ENCODE results near the gene BUB1B.
A peak's percentile ranks its signal among the peaks of the same experiment; 100 is the strongest.
"Not testable (repeated sequence)": the region's sequence is repeated elsewhere in the genome, so short reads cannot be mapped to it uniquely, and the experiment has no call there.

The BUB1B gene

DNA sequence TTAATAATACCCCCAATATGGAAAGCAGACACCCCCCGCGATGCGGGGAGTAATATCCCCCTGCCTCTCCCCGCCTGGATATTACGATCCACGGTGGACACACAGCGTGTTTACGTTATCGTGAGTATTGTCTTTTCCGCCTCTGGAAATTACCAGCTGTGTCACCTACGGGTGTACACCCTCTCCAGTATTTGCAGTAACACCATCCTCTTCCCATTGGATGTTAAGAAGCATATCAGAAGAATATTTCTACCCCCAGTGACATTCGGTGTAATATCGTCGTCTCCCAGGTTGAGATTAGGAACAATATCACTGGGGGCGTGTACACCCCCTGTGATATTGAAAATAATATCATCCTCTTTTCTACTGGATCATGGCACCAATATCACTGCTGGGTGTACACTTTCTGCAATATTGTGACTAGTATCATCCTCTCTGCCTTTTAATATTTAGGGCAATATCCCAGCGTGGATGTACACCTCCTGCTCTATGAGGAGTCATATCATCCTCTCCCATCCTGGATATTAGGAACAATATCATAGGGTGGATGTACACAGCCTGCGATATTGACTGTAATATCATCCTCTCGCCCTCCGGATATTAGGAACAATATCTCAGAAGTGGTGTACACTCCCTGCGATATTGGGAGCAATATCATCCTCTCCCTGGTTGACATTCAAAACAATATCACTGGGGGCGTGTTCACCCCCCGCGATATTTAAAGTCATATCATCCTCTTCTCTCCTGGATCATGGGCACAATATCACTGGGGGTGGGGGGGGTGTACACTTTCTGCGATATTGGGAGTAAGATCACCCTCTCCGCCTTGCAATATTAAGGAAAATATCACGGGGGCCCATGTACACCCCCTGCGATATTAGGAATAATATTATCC is 31.9 kb upstream of the BUB1B start:
- Mint-ChIP-seq H3K27ac (no peak overlapping the region), H3K9me3 (no peaks in the 10 kb centered on the region), H3K36me3 (no peaks in the 10 kb centered on the region), H3K27me3 (no peaks in the 10 kb centered on the region), H3K4me3 (no peak overlapping the region), H3K4me1 (no peaks in the 10 kb centered on the region)
- peak; percentile 58 for DNase-seq
- CTCF ChIA-PET: interaction anchor here (0.9 to 1.5 kb wide), 4 partner anchors 22 to 144 kb away, joined by 3 to 4 read pairs (median 3); no protein-coding TSS in a partner anchor

DNA sequence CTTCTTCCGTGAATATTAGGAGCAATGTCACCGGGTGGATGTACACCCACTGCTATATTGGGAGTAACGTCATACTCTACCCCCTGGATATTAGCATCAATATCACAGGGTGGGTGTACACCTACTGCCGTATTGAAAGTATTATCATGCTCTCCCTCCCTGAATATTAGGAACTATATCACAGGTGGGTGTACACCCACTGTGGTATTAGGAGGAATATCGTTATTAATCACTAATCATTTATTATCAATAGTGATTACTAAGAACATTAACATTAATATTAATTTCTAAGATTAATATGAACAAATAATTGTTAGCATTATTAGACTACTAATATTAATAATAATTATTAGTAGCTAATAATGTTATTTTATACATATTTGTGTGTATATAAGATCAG is 30.8 kb upstream of the BUB1B start:
- Mint-ChIP-seq H3K36me3 (no peaks in the 10 kb centered on the region), H3K27me3 (no peaks in the 10 kb centered on the region), H3K4me1 (no peaks in the 10 kb centered on the region), H3K27ac (no peak overlapping the region), H3K4me3 (no peak overlapping the region), H3K9me3 (no peaks in the 10 kb centered on the region)
- DNase-seq: no peak
- CTCF ChIA-PET: no interaction called here

DNA sequence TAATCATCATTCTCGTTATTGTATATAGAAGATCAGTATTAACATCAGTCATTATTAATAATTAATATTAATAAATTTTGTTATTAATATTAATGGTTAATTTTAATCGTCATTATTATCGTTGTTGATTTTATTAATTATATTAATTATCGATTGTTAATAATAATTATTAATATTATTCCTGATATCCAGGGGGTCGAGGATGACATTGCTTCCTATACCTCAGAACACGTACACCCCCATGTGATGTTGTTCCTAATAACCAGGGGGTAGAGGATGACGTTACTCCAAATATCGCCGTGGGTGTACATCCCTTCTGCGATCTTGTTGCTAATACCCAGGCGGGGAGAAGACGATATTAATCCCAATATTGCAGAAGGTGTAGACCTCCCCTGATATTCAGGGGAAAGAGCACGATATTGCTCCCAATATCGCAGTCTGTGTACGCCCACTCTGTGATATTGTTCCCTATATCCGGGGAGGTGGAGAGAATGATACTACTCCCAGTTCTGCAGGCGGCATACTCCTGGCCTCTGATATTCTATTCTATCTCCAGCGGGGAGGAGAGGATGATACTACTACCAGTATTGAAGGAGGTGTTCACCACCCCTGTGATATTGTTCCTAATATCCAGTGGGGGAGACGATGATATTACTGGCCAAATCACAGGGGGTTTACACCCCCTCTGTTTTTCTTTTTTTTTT is 29.9 kb upstream of the BUB1B start:
- H3K27ac Mint-ChIP-seq: no peak overlapping the region
- DNase-seq: no peak
- H3K9me3 Mint-ChIP-seq: no peaks in the 10 kb centered on the region
- H3K4me1 Mint-ChIP-seq: no peaks in the 10 kb centered on the region
- CTCF ChIA-PET: no interaction called here
- no peaks in the 10 kb centered on the region for H3K36me3 Mint-ChIP-seq
- H3K4me3 Mint-ChIP-seq: no peak overlapping the region
- no peaks in the 10 kb centered on the region for H3K27me3 Mint-ChIP-seq

DNA sequence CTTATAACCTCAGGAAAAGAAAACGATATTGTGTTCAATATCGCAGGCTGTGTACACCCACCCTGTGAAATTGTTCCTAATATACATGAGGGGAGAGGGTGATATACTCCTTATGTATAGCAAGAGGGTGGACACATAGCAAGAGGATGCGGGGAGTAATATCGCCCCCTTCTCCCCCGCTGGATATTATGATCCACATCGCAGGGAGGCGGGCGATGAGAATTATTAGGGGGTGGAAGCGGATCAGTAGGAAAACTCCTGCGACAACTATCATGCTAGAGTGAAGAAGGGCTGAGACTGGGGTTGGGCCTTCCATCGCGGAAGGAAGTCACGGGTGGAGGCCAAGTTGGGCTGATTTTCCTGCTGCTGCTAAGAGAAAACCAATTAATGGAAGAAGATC is 27.3 kb upstream of the BUB1B start:
- no peak for DNase-seq
- H3K36me3 Mint-ChIP-seq: no peaks in the 10 kb centered on the region
- H3K4me3 Mint-ChIP-seq: no peak overlapping the region
- H3K4me1 Mint-ChIP-seq: no peaks in the 10 kb centered on the region
- no peaks in the 10 kb centered on the region for H3K9me3 Mint-ChIP-seq
- CTCF ChIA-PET: no interaction called here
- no peak overlapping the region for H3K27ac Mint-ChIP-seq
- peaks cover 13% of the 10 kb centered on the region for H3K27me3 Mint-ChIP-seq

DNA sequence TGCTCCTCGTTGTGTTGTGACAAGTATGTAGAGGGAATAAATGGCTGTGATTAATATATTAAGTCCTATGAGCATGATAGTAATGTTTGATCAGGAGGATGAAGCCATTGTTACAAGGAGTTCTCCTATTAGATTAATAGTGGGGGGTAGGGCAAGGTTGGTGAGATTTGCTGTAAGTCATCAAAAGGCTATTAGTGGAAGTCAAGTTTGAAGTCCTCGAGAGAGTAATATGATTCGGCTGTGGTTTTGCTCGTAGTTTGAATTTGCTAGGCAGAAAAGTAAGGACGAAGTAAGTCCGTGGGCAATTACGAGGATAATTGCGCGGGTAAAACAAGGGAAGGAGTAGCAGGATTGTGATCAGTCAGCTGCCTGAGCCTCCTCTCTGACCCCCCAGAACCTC is 26.0 kb upstream of the BUB1B start:
- no peak for DNase-seq
- no peaks in the 10 kb centered on the region for H3K4me1 Mint-ChIP-seq
- CTCF ChIA-PET: no interaction called here
- H3K27ac Mint-ChIP-seq: no peak overlapping the region
- H3K9me3 Mint-ChIP-seq: no peaks in the 10 kb centered on the region
- H3K36me3 Mint-ChIP-seq: no peaks in the 10 kb centered on the region
- H3K27me3 Mint-ChIP-seq: peaks cover 13% of the 10 kb centered on the region
- no peak overlapping the region for H3K4me3 Mint-ChIP-seq

DNA sequence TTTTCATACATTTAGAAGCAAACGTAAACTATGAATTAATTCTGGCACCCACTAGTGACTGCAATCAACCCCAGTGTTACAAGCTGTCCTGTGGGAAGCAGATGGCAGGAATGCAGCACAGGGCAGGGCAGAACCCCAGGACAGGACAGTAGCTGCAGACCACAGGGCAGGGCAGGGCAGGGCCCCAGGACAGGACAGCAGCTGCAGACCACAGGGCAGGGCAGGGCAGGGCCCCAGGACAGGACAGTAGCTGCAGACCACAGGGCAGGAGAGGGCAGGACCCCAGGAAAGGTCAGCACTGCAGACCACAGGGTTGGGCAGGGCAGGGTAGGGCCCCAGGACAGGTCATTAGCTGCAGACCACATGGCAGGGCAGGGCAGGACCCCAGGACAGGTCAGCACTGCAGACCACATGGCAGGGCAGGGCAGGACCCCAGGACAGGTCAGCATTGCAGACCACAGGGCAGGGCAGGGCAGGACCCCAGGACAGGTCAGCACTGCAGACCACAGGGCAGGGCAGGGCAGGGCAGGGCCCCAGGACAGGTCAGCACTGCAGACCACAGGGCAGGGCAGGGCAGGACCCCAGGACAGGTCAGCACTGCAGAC is 24.9 kb upstream of the BUB1B start:
- H3K4me3 Mint-ChIP-seq, H3K4me1 Mint-ChIP-seq, H3K9me3 Mint-ChIP-seq, CTCF ChIA-PET, H3K27ac Mint-ChIP-seq, H3K36me3 Mint-ChIP-seq, DNase-seq: not testable (repeated sequence)
- H3K27me3 Mint-ChIP-seq: peaks cover 13% of the 10 kb centered on the region

DNA sequence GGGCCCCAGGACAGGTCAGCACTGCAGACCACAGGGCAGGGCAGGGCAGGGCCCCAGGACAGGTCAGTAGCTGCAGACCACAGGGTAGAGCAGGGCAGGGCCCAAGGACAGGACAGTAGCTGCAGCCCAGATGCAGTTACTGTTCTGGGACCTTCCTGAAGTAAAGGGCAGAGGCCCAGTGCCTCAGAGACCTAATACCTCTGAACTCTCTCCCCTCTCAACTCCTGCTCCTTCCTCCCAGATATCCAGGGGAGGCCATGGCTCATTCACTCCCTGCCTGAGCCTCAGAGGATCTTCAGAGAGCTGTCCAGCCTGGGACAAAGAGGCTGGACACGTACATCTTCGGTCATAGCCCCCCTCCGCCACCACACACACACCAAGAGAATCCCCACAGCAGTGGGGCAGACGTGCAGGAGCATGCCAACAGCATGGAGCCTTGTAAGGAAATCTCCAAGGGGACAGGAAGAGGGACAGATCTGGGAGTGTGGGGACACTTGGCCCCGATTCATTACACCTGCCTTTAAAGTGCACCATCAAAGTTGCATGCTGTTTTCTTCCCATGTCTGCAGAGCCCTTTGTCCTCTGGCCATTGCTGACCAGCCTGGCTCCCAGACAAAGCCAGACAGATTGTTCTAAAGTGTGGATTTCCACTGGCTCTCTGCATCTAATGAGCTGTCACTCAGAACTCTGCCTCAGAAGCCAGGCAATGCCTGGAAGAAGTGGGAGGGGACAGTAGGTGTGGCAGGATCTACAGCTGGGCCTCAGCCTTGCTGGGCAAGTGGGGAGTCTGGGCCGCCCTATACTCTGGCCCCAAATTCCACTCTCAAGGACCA is 24.2 kb upstream of the BUB1B start:
- Mint-ChIP-seq H3K4me1 (no peaks in the 10 kb centered on the region), H3K27ac (no peak overlapping the region), H3K4me3 (no peak overlapping the region), H3K36me3 (no peaks in the 10 kb centered on the region), H3K9me3 (no peaks in the 10 kb centered on the region), H3K27me3 (peaks cover 13% of the 10 kb centered on the region)
- CTCF ChIA-PET: no interaction called here
- DNase-seq: no peak

DNA sequence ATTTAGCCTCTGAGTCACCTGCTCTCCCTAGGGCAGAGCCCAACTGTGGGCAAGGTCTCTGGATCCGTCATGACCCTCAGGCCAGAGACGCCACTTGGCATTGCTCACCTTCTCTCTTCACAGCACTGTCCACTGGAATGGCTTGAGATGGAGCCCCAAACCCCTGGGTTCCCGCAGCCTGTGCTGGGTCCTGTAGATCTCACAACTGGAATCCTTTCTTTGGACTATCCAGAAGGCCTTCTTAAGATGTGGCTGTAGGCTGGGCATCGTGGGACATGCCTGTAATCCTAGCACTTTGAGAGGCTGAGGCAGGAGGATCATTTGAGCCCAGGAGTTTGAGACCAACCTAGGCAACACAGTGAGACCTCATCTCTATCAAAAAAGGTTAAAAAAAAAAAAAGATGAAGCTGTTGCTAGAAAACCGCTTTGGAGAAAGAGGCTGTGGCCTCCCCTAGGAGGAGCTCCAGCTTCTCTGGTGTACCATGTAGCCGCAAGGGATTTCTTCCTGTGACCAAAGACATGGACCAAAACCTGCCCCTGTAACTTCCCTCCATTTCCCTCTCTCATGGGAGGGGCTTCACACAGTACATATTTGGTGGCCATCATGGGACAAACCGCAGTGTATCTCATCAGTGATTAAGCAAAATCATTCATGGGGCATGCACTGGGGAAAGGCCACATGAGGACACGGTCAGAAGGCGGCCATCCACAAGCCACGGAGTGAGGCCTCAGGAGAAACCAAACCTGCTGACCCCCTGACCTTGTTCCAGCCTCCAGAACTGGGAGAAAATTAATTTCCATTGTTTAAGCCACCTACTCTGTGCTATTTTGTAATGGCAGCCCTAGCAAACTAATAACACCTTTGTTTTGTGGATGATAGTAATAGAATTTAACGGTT is 23.3 kb upstream of the BUB1B start:
- CTCF ChIA-PET: no interaction called here
- Mint-ChIP-seq H3K9me3 (no peaks in the 10 kb centered on the region), H3K27ac (no peak overlapping the region), H3K4me1 (no peaks in the 10 kb centered on the region), H3K4me3 (no peak overlapping the region), H3K36me3 (no peaks in the 10 kb centered on the region), H3K27me3 (peaks cover 17% of the 10 kb centered on the region)
- no peak for DNase-seq

DNA sequence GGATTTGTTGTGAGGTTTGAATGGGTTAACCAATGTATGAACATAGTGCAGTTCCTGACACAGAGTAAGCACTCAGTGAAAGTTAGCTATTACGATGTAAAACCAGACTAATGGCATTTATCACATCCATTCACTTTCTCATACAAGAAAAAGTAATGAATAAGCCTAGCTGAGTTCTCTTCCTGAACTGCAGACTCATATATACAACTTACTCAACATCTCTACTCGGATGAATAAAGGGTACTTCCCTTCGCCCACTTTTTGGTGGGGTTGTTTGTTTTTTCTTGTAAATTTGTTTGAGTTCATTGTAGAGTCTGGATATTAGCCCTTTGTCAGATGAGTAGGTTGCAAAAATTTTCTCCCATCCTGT is 22.7 kb upstream of the BUB1B start:
- DNase-seq, H3K9me3 Mint-ChIP-seq, H3K4me1 Mint-ChIP-seq, H3K27ac Mint-ChIP-seq, CTCF ChIA-PET, H3K36me3 Mint-ChIP-seq, H3K4me3 Mint-ChIP-seq: not testable (repeated sequence)
- H3K27me3 Mint-ChIP-seq: peaks cover 17% of the 10 kb centered on the region

DNA sequence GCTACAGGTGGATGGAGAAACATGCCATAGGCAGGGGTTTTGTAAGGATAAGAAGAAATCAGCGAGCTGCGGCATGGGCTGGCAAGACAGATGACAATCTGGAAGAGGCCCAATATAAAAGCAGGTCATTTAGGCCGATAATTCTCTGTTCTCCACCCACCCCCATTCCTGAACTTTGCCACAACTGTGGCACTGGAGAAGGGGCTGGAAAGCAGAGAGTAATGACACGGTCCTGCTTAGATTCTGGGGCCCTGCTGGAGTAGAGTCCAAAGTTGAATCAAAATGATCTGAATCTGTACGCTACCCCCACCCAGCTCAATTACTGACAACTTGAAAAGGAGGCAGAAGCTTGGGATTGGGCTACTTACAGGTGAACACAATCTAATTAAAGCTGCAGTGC is 18.4 kb upstream of the BUB1B start:
- Mint-ChIP-seq H3K27me3 (peaks cover 20% of the 10 kb centered on the region), H3K4me1 (no peaks in the 10 kb centered on the region), H3K27ac (no peak overlapping the region), H3K36me3 (no peaks in the 10 kb centered on the region), H3K4me3 (no peak overlapping the region), H3K9me3 (no peaks in the 10 kb centered on the region)
- no peak for DNase-seq
- CTCF ChIA-PET: no interaction called here

DNA sequence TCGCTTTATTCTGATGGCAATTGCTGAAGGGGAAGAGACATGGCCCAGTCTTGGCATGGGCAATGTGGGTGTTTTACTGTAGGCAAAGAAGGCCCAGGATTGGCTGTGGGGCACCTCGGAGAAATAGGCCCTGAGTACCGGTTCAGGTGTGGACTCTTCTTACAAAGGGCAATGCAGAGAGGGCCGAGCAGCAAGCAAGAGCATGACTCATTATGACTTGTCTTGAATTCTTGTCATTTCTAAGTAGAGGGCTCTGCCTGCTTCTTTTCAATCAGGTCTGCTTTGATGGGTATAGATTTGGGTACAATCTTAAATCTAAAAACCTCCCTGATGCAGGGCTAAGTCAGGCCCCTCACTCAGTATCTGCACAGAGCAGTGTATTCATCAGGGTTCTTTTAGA is 14.8 kb upstream of the BUB1B start:
- CTCF ChIA-PET: no interaction called here
- DNase-seq: no peak
- Mint-ChIP-seq H3K27ac (no peak overlapping the region), H3K4me1 (no peaks in the 10 kb centered on the region), H3K36me3 (no peaks in the 10 kb centered on the region), H3K4me3 (no peak overlapping the region), H3K9me3 (no peaks in the 10 kb centered on the region), H3K27me3 (peaks cover 37% of the 10 kb centered on the region)

DNA sequence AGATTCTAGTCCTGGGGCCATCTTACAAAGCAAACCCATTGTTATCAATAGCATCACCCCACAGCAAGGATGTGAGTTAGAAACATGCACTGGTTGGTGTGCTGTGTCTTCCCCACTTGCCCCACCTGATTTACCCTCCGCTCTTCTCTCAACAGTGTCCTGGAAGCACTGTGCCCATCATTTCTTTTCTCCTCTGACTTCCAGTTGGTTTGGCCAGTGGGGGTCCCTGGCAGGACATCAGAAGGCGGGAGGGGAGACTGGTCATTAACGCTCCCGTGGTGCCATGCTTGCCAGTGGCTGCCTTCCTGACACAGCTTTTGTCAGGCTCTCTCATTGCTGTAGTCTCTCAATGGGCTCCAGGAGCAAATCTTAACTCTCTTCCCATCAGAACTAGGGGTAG is 11.5 kb upstream of the BUB1B start:
- no peak overlapping the region for H3K27ac Mint-ChIP-seq
- H3K27me3 Mint-ChIP-seq: peaks cover 34% of the 10 kb centered on the region
- no peak overlapping the region for H3K4me3 Mint-ChIP-seq
- H3K4me1 Mint-ChIP-seq: no peaks in the 10 kb centered on the region
- no peaks in the 10 kb centered on the region for H3K9me3 Mint-ChIP-seq
- CTCF ChIA-PET: no interaction called here
- no peaks in the 10 kb centered on the region for H3K36me3 Mint-ChIP-seq
- DNase-seq: no peak

DNA sequence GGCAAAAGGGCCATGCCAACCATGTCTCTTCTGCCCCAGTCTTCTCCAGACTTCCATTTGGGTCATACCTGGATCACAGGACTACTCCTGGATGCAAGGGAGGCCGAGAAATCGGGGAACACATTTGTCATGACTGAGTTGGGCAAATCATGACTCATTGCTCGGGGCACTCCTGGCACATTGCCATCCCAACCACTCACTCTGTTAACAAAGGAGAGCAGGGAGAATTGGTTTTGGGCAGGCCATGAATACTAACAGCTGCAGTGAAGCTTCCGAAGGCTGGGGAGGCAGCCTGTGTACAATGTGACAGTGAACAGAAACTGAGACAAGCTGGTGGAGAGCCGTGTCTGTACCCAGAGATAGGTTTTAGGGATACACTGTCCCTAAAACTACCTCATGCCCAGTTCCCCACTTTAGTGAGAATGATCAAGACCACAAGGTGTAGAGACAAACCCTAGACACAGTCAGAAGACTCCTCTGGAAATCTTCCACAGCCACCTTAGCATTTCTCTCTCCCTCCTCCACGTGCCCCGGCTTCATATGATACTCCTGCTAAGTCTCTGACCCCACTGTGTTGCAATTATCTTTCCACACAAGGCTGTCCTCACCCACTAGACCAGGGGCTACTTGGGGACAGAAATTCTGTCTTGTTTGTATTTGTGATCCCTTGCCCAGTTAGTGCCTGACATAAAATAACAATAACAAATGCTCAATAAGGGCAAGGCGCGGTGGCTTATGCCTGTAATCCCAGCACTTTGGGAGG is 10.5 kb upstream of the BUB1B start:
- Mint-ChIP-seq H3K9me3 (no peaks in the 10 kb centered on the region), H3K27ac (no peak overlapping the region)
- DNase-seq: no peak

More for the DNA sequence above, 10.5 kb upstream of the BUB1B start:
- Mint-ChIP-seq H3K27me3 (peaks cover 36% of the 10 kb centered on the region), H3K36me3 (no peaks in the 10 kb centered on the region), H3K4me3 (no peak overlapping the region), H3K4me1 (no peaks in the 10 kb centered on the region)
- CTCF ChIA-PET: interaction anchor here (0.9 kb wide), 1 partner anchor 37 kb away, joined by 3 read pairs; no protein-coding TSS in a partner anchor
